Pulmonary artery endothelial cell (primary cell): ENCODE results near the gene VPS16. TPM values are rescaled to one million over a fixed set of nuclear protein-coding genes. Genes with fewer than 3 reads are reported as not detected.

Source experiments
- DNase-seq: peaks from one replicate; pipeline ENCODE4 v3.0.0-alpha.2; 2011; ENCODE audit warnings: low read depth, low spot score
- total RNA-seq: library from RNA; depleted of rRNA; stranded (reverse); fragments of >200 nt; gene quantifications from 2 replicates; pipeline ENCODE4 v1.2.3, GENCODE V29; 2014

Gene VPS16
- 43.8 and 56.1 TPM in 2 replicates for total RNA-seq

DNA sequence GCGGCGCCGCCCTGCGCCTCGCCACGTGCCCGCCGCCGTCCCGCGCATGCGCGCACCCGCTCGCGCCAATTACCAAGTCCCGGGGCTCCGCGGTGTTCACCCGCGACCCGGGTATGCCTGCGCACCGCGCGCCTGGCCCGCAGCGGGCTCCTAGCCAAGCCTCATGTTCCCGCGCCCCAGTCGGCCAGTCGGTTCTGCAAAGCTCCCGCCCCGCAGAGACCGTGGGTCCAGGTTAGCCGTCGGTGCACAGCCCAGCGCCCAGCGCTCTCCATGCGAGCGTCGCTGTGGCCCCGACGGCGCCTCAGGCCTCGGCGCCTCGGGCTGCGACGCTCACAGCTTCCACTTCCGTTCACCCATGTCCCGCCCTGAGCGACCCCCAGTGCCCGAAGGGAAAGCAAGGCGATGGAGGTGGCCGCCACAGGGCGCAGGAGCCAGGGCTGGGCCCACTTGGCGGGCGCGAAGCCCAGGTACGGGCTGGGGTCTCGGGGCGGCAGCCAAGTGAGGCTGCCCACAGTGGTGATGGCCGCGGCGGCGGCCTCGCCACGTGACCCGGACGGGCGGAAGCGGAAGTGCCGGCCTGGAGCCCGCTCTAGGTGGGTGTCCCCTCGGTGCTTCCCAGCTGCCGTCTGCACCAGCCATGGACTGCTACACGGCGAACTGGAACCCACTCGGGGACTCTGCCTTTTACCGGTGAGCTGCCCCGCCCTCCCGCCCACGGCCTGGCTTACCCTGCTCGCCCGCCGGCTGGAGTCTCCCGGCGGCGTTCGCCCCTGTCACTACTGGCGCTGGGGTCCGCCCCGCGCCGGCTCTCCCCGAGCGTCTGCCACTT is at the start of gene VPS16, which contains the start of gene PCED1A:
VPS16 (plus strand) TSS at position 608 of the 829 bp plus-strand sequence; CDS start at position 638, 30 bp downstream.
PCED1A (minus strand) TSS at position 518 of the 829 bp plus-strand sequence. CDS start 743 bp downstream, outside the sequence.
- peak; percentile 45 for DNase-seq

DNA sequence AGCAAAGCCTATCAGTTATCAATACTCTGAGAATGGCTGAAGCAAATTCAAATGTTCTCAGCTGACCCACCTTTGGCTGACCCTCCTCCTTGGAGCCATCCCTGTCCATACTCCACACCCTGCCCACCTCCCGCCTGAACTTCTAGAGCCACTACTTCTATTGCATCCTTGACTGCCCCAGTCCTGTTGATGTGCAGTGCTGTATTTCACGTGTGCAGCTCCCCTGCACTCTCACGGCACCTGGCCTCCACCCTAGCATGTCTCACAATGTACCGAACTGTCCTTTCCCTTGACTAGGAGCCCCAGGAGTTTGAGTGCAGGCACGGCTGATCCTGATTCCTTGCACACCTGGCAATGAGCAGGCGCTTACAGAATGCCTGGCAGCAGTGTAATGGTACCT is 47.1 kb upstream of the VPS16 start:
- no peak for DNase-seq

DNA sequence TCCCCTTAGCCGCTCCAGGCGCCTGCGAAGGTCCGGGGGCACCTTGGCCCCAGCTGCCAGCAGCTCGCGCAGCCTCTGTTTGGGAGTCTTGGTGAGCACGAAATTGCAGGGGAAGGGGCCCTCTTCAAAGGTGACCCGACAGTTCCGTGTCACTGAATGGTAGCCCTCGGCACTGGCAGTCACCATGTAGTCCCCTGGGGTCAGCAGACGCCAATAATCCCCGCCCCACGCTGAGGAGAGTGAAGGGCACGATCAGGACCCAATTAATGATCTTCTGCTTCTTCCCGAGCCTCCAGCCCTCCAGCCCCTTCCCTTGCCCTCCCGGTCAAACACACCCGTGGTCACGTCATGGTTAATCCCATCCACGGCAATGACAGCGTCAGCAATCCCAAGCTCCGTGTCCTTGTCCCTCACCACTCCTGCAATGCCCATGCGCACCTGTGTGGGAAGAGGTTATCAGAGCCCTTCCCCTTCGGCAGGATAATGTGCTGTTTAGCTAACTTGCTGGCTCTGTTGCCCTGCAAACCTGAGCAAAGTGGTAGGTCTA is 46.3 kb upstream of the VPS16 start:
- no peak for DNase-seq

GRCh38 chr20:2794866-2795447 is 45.6 kb upstream of the VPS16 start:
- DNase-seq = no peak

- DNase-seq = no peak
These were observed 45.1 kb upstream of the VPS16 start for GRCh38 chr20:2795451-2795850.

DNA sequence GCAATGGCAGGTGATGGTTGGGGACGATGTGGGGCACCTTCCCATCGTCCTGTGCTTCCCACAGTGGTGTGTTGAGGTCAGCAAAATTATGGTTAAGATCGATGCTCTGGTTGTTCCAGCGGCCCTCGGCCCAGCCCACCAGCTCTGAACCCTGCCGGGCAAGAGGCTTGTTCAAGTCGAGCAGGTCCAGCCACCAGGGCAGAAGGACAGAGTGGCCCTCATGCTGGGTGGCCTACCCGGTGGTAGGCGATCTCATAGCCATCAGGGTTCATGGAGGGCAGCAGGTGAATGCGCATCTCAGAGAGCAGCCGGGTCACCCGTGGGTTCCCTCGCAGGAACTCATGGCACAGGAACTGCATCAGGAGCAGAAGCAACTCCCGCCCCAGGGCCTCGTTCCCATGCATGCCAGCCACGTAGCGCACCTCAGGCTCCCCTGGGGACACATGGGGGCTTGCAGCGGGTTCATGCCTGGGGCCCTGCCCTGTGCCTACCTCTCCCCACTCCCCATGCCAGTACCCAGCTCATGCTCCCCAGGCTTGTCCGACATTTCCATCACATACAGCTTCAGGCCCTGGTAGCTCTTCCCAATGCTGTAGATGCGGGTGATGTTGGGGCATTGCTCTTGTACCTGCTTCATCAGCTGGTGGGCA is 44.4 kb upstream of the VPS16 start:
- no peak for DNase-seq

GRCh38 chr20:2797136-2797983 is 43.2 kb upstream of the VPS16 start:
- DNase-seq = no peak

DNA sequence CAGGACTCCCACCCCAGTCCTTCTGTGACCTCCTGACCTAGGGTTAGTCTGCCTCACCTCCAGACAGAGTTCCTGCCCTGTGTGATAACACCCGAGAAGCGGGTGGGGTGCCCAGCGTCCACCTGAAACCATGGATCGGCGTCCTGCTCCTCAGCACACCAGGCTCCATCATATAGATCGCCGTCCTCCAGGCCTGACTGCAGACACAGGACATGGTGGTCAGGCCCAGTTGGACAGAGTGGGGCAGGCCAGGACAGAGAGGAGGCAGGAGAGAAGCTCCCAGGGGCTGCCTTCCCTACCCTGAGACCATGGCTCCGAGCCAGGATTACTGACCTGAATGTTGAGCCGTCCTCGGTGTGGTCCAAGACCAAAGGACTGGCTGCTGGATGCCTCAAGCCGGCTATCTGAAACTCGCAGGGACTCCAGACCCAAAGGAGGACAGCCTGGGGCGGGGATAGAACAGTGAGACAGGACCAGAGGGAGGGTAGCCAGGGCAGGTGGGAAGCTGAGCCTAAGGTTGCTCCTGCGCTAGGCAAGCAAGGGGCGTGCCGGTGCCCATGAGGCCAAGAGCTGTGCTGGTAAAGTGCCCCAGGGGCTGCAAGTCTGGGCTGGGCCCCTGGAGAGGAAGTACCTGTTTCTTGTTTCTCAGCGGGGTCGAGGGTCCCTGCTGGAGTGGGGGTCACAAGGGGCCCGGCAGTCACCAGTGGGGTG is 42.3 kb upstream of the VPS16 start:
- DNase-seq = no peak

DNA sequence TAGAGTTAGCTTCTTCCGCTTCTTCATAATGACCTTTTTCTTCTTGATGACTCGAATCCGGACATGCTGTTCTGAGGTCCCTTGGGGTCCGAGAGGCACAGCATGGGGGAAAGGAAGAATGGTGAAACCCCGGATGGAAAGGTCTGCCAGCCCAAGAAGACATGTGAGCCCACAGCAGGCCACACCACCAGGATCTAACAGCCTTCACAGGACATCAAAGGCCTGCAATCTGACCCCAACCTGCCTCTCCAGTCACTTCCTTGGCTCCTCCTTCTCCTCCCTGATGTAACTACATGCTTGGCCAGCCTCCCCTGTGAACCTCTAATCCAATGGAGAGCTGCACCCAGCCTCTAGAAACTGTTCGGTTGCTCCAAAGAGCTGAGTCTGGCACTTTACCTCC is 41.7 kb upstream of the VPS16 start:
- DNase-seq = no peak

GRCh38 chr20:2799271-2799670 is 41.3 kb upstream of the VPS16 start:
- DNase-seq = no peak

GRCh38 chr20:2799688-2800520 is 40.6 kb upstream of the VPS16 start:
- DNase-seq = no peak

- DNase-seq = no peak
These were observed 39.8 kb upstream of the VPS16 start, which contains the start of gene CPXM1 for GRCh38 chr20:2800521-2801285. TSS of gene CPXM1 (minus strand) at chr20:2800627. CDS start at chr20:2800572, 55 bp downstream.

DNA sequence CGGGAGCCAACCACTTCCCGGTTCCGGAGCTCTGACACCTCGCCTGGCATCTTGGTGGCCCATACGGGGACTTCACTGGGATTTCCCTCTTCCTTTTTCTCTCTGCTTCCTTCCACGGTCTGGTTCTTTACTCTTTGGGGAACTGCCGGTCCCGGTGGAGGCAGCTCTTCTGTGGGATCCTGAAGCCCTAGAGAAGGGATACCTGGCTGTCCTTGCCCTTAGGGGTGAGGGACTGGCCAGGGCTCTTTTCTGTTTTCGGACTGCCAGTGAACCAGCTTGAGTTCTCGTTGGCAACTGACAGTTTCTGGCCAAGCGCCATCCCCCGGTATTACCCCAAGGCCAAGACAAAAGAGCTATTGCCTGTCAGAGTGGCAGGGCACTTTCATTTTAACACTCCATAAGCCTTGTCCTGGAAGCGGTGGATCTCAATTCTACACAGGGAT is 39.2 kb upstream of the VPS16 start:
- DNase-seq = no peak

- DNase-seq = no peak
These were observed 36.3 kb upstream of the VPS16 start for GRCh38 chr20:2804041-2804828.

DNA sequence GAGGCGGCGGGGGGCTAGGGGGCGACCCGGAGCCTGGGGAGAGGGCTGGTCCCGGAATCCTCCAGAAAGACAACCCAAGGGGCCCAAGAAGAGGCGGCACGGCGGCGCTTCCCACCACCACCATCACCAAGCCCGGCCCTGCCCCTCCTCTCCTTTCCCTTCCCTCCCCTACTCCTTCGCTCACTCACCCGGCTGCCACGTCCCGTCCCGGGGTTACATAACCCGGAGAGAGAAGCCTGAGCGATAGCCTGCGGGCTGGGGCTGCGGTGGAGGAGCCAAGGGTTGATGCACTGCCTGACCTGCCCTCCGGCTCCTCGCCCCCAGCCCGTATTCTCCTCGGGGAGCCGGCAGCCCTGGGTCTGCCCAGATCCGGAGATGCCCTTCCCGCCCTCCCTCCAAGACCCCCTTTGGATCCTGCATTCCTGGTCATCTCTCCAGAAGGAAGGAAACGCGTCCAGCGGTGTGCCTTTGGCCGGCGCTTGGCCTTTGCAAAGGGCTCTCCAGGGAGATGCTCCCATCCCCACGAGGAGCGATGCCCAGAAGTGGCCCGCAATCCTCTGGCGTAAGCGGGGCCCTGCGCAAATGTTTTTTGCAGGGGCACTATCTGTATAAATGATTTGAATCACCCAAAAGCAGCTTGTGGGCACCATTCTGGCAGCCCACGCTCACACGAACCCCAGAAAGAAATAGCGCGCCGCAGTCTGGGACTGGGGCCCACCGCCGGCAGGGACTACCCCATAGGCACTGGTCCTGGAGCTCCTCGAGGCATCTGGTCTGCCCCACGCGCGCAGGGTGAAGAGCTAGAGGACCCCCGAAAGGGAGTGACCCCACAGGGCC is 35.5 kb upstream of the VPS16 start:
- DNase-seq = no peak

DNA sequence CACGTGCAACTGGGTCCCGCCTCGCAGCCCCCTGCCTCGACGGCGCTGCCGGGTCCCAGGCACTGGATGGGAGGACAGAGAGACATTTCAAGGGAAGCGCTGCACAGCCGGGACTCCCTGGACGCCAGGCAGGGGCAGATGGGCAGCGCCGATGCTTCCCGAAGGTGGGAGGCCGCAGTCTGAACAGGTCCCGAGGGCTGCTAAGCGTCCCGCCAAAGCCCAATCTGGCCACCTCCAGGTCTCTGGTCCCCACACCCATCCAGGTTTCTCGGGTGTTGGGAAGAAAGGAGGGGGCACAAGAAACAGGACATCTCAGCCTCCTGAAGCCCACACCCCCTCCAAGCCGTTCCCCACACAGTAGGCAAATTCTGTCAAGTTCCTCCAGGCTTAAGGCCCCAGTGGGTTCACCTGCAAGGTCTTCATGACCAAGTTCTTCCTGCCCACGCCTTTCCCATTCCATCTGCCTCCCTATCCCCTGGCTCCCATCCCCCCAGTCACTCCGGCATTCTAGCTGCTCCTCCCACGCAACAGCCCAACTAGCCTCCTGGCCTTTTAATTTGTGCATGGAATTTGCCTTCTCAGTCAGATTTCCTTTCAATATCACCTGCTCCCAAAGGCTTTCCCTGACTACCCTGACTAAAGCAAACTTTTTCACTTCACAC is 34.7 kb upstream of the VPS16 start:
- no peak for DNase-seq
